Upper lobe of right lung (tissue), 1 donor: ENCODE results near the gene ZMAT5. TPM values are rescaled to one million over a fixed set of nuclear protein-coding genes. Genes with fewer than 3 reads are reported as not detected.

Experiments used
- ATAC-seq: fragments of 200-7000 bp; cut with Tn5 transposase; one replicate; pipeline ENCODE4 v1.9.1; 2020; ENCODE audit warnings: mild to moderate bottlenecking, moderate library complexity
- DNase-seq: peaks from one replicate; pipeline ENCODE4 v3.0.0-alpha.2; 2020
- H3K27ac ChIP-seq: fragments of 200-600 bp; one replicate; pipeline ENCODE4 v1.8.0; 2022
- H3K27me3 ChIP-seq: fragments of 200-600 bp; one replicate; pipeline ENCODE4 v1.8.0; 2022; ENCODE audit warnings: mild to moderate bottlenecking
- H3K36me3 ChIP-seq: fragments of 200-600 bp; one replicate; pipeline ENCODE4 v1.8.0; 2022
- H3K4me1 ChIP-seq: fragments of 200-600 bp; one replicate; pipeline ENCODE4 v1.8.0; 2022
- H3K4me3 ChIP-seq: fragments of 200-600 bp; one replicate; pipeline ENCODE4 v1.8.0; 2022; ENCODE audit warnings: mild to moderate bottlenecking
- H3K9me3 ChIP-seq: fragments of 200-600 bp; one replicate; pipeline ENCODE4 v1.8.0; 2022
- intact Hi-C: fragments of 100-400 bp; cut with DNase I; formaldehyde crosslinking; loops from one replicate; pipeline ENCODE4 v1.11.0; 2022
- total RNA-seq: library from RNA; stranded (reverse); fragmentation: NEBNext Ultra II Directional; extraction: Animal tissue kit (Norgen Biotek cat#: 25700); gene quantifications from one replicate; pipeline ENCODE4 v1.2.1, GENCODE V29; 2021
- TF ChIP-seq, protein P1 (sequence below): fragments of 200-600 bp; IDR thresholded peaks from one replicate; pipeline ENCODE4 v1.8.0; 2022; ENCODE audit warnings: antibody characterized with exemption
- donor health status: DM: no; HTN: yes; CAD: no; lungs with severe emphysema.

The ZMAT5 gene
- total RNA-seq, 1 donor from 2014 or later, result 16.8 TPM

DNA sequence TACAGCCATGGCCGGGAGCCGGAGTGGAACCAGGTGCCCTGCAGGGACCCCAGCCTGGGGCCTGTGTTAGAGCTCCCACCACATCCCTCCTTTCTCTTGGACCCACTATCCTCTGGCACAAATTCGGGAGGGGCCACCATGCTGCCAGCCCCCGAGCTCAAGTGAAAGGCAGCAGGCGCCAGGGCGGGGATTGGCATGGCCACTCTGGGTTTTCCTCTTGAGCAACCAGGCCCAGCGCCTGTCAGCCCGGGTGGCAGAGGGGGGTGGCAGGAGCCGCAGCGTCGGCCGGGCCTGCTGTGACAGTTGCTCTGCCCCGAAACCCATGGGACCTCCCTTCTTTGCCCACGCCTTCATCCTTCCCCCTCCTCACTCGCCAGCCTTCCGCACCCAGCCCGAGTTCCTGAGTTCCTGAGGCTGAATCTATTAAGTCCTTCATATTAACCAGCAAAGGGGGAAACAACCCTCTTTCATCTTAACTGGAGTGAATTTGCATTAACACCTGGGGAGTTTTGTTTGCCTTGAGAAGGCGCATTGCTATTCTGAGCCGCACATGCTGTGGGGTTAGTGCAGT lies 63.8 kb downstream of the ZMAT5 start:
- peak; percentile 72 for ATAC-seq

DNA sequence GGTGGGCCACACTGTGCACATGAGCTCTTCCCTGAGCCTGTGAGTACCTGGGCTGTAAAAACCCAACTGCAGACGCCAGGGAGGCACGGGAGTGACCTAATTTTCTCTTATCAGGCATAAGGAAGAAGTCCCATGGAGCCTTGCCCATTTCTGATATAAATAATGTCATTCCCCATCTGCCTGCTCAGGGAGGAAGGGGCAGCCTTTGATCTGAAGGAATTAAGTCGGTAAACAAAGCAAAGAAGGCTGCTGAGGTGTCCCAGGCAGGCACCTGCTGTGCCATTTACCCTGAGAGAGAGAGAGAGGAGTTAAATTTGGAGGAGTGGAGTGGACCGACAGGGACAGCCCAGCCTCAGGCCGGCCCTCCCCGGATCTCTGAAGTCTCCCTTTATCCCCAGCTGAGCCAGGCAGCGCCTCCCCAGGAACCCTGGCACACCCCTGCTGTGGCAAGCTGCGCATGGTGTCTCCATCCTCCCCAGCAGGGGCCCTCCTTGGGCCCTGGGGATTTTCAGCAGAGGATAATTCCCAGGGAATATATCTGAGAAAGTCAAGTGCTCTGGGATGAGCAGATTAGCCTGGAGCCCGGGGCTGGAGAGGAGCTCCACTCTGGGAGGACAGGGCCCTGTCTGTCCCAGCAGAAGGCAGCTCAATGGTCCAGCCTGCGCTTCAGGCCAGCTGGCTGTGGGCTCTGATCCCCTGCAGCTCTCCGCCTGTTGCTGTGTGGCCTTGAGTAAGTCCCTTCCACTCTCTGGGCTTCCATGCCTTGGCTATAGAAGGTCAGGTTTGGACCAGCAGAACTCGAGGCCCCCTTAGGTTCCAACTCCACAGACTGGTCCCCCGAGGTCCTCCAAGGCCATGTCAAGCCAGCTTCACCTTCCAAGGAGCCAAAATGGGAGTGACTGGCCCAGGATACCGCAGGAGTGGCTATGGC lies 64.5 kb downstream of the ZMAT5 start:
- Histone ChIP-seq H3K27ac (no peak overlapping the region), H3K27me3 (peaks cover 6% of the 10 kb centered on the region), H3K36me3 (no peaks in the 10 kb centered on the region), H3K4me1 (peaks cover 19% of the 10 kb centered on the region), H3K9me3 (no peaks in the 10 kb centered on the region), H3K4me3 (no peak overlapping the region)
- DNase-seq, result no peak
- TF ChIP-seq, protein P1, sequence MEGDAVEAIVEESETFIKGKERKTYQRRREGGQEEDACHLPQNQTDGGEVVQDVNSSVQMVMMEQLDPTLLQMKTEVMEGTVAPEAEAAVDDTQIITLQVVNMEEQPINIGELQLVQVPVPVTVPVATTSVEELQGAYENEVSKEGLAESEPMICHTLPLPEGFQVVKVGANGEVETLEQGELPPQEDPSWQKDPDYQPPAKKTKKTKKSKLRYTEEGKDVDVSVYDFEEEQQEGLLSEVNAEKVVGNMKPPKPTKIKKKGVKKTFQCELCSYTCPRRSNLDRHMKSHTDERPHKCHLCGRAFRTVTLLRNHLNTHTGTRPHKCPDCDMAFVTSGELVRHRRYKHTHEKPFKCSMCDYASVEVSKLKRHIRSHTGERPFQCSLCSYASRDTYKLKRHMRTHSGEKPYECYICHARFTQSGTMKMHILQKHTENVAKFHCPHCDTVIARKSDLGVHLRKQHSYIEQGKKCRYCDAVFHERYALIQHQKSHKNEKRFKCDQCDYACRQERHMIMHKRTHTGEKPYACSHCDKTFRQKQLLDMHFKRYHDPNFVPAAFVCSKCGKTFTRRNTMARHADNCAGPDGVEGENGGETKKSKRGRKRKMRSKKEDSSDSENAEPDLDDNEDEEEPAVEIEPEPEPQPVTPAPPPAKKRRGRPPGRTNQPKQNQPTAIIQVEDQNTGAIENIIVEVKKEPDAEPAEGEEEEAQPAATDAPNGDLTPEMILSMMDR, result no peak
- no peak for ATAC-seq
- intact Hi-C loops, result no loop called here

More for the DNA sequence above, 63.8 kb downstream of the ZMAT5 start:
- Histone ChIP-seq H3K36me3 (no peaks in the 10 kb centered on the region), H3K4me1 (peaks cover 19% of the 10 kb centered on the region), H3K9me3 (no peaks in the 10 kb centered on the region), H3K4me3 (no peak overlapping the region), H3K27ac (no peak overlapping the region), H3K27me3 (peaks cover 6% of the 10 kb centered on the region)
- intact Hi-C loops, result no loop called here
- TF ChIP-seq, protein P1, result no peak
- peak; percentile 85 for DNase-seq

DNA sequence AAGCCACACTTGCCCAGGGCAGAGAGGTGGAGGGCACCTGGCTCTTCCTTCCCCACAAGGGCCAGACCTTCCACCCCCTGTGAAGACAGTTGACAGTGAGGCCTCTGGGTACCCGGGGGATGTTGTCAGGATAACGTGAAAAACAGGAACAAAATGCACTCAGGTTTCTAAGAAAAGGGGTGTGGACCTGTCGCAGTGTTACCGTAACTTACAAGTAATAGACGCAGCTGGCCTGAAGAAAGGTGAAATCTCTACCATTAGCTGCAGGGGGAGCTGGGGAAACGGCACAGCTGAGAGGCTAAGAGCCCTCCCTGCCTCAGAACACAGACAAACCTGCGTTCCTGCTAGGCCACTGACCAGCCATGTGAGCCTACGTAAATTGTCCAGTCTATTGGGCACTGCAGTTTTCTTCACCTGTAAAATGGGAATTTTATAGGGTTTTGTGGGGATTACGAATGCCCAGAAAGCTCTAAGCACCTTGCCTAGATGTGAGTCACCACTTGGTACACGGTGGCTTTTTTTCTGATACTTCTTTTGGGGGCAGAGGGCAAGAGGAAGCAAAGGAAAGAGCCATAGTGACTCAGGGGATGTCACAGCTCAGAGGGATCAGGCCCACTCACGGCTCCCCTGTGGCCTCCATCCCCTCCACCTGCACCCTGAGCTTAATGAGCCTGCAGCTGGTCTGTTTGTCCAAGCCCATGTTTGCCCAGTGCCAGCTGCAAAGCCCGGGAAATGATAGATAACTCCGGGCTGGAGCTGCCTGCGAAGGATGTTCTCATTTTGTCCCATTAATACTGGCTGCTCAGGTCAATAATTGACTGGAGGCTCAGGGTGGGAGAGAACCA lies 65.4 kb downstream of the ZMAT5 start:
- Histone ChIP-seq H3K9me3 (no peaks in the 10 kb centered on the region), H3K27me3 (peaks cover 6% of the 10 kb centered on the region), H3K4me1 (peaks cover 19% of the 10 kb centered on the region), H3K36me3 (peaks cover 2% of the 10 kb centered on the region), H3K27ac (no peak overlapping the region), H3K4me3 (no peak overlapping the region)
- TF ChIP-seq, protein P1, result no peak
- DNase-seq (no peak), ATAC-seq (peak; percentile 40)
- intact Hi-C loops, result no loop called here

DNA sequence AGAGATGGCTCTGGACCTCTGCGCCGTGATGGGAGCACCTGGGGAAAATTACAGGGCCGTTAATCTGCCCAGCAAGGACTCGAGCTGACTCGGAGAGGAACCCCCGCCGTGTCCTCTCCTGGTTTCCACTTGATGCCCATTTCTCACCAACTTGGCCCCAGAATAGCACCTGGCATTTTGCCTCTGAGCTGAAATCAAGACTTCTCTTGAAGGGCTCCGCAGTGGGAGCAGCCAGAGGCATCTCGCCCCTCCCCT lies 66.0 kb downstream of the ZMAT5 start:
- intact Hi-C loops, result no loop called here
- no peak for ATAC-seq

DNA sequence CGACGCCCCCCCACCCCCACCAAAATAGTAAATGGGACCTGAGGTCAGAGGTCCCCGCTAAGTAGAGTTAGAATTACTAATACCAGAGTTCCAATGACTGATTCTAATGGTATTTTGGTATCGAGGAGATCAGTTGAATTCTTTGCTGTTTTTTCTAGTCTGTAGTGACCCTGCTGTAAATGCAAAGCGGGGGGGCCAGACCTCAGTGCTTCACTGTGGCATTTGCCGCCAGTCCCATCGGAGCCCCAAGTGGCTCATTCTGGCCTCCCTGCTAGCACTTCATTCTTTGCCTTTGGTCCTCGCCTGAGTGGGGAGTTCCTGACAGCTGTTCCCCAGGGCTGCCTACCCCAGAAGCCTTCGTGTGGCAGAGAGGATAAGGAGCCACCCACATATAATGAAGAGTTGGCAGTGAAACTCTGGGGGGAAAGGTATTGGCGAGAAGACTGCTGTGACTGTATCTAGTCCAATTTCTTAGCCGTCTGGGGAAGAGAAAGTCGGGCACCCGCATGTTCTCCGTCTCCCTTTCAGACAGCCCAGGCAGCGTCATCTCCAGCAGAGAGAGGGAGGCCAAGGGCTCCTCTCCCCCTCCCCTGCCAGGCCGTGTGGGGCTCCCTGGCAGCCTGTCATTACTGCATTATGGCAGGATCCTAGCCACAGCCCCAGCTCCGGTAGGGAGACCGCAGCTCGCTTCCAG lies 66.5 kb downstream of the ZMAT5 start:
- DNase-seq (no peak), ATAC-seq (no peak)
- TF ChIP-seq, protein P1, result no peak
- Histone ChIP-seq H3K27ac (no peak overlapping the region), H3K9me3 (no peaks in the 10 kb centered on the region), H3K4me1 (peaks cover 19% of the 10 kb centered on the region), H3K4me3 (no peak overlapping the region), H3K27me3 (peaks cover 6% of the 10 kb centered on the region), H3K36me3 (peaks cover 5% of the 10 kb centered on the region)
- intact Hi-C loops, result no loop called here

More for the DNA sequence above, 66.0 kb downstream of the ZMAT5 start:
- Histone ChIP-seq H3K4me3 (no peak overlapping the region), H3K9me3 (no peaks in the 10 kb centered on the region), H3K4me1 (peaks cover 19% of the 10 kb centered on the region), H3K27me3 (peaks cover 6% of the 10 kb centered on the region), H3K36me3 (peaks cover 5% of the 10 kb centered on the region), H3K27ac (no peak overlapping the region)
- no peak for DNase-seq
- TF ChIP-seq, protein P1, result no peak
